Right renal pelvis (tissue), 4 donors: ENCODE data around the gene DNAH14. TPM values are rescaled to one million over a fixed set of nuclear protein-coding genes. Genes with fewer than 3 reads are reported as not detected.
"Not testable (repeated sequence)": the region's sequence is repeated elsewhere in the genome, so short reads cannot be mapped to it uniquely, and the experiment has no call there.

ENCODE experiments used
- DNase-seq, 4 donors: peaks; one replicate each; pipeline ENCODE4 v3.0.0-alpha.2; 2013; ENCODE audit warnings: low read depth in 4 of 4, low spot score in 3 of 4, missing footprints in 1 of 4
- polyA plus RNA-seq, 4 donors: library from polyadenylated mRNA; unstranded; fragments of 120-200 nt; gene quantifications; one replicate each; pipeline ENCODE4 v1.2.1, GENCODE V29; 2013; ENCODE audit not compliant: insufficient read length in 4 of 4

DNAH14 gene
- polyA plus RNA-seq, 4 donors, result 14.4 to 18.6 (median 15.8) TPM

DNA sequence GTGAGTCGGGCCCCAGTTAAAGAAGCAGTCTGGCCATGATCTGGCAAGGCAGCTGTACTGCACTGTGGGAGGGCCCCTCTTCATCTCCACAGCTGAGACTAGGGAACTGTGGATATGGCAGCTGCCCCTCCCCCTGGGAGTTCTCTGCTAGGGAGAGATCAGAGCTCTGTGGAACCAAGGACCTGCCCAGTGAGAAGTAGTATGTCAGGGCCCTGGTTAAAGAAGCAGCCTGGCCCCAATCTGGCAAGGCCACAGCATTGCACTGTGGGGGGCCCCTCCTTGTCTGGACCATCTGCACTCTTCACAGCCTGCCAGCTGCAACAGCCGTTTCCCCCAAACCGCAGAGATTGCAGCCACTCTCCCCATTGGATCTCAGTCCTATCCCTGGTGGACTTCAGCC is 208.5 kb downstream of the DNAH14 start:
- no peak for DNase-seq

DNA sequence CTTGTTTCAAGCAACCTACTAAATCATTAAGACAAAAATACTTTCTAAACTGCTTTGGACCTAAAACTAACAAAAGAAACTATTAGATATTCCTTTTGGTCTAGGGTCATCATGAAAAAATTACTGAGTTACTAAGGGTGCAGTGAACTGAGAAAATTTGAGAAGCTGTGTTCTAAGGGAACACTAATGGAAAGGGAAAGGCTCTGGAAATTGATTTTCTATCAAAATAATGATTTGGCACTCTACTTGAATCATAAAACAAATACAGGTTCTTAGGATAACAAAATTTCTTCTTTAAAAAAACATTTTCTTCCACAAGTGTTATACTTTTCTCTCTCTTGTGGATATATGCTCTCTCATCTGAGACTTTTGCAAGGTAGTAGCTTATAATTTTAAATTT is 213.5 kb downstream of the DNAH14 start:
- DNase-seq, result no peak

DNA sequence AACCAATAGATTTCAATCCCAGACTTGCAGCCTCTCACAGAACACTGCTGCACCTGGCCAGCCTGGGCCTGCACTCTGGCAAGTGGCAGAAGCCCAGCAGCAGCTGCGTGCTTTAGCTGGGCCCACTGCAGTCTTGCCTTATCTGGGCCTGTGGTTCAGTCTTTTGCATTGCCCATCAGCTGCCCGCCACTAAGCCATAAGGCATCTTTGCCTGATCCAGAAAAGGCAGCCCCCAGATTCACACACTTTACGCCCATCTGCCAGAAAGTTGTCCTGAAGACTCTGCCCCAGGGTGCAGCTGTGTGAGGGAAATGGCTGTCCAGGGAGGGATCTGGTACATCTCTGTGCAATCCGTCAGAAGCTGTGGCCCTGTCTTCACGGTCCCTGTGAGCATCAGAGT is 217.0 kb downstream of the DNAH14 start:
- no peak for DNase-seq

DNA sequence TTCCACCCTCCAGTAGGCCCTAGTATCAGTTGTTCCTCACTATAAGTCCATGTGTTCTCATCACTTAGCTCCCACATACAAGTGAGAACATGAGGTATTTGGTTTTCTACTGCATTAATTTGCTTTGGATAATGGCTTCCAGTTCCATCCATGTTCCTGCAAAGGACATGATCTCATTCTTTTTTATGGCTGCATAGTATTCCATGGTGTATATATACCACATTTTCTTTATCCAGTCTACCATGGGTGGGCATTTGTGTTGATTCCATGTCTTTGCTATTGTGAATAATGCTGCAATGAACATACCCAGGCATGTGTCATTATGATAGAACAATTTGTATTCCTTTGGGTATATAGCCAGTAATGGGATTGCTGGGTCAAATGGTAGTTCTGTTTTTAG is 218.3 kb downstream of the DNAH14 start:
- not testable (repeated sequence) for DNase-seq

- DNase-seq, result no peak
Observed at GRCh38 chr1:225152061-225152460, 222.6 kb downstream of the DNAH14 start.

DNA sequence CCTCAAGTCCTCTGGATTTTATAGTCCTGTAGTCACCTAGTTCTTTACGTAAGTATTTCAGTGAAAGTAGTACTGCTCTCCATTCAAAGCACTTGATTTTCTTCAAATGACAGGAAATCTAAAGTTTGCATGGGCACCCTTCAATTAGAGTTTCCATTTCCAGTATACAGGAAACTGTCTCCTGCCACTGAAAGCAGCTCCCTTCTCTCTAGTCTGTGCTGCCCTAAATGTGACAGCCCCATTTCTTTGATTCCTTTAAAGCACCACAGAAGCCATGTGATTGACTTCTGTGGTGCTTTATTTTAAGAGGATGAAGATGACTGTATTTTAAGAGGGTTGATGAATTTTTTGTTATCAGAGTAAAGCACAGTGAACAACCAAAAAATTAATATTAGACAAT is 226.1 kb downstream of the DNAH14 start:
- DNase-seq, result no peak

- DNase-seq, result no peak
Observed at GRCh38 chr1:225156254-225156653, 226.8 kb downstream of the DNAH14 start.

DNA sequence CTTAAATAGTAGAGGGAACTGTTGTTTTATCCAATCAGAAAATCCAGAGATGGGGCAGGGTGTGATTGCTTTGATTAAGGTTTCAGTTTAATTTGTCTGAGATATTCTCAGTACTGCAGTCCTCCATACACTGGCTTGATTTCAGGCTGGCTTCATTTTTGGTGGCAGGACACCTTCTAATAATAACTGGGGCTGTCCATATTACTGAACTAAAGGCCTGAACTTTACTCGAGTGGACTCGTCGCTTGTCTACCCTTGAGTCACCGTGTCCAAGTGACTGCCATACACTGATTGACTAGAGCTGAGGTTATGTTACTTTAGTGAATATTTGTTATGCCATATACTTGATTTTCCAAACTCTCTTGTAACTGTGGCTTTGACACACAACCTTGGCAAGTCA is 228.8 kb downstream of the DNAH14 start:
- DNase-seq, result no peak

- DNase-seq, result no peak
Observed at GRCh38 chr1:225159793-225160192, 230.3 kb downstream of the DNAH14 start.

- not testable (repeated sequence) for DNase-seq
Observed at GRCh38 chr1:225177409-225177808, 247.9 kb downstream of the DNAH14 start.

DNA sequence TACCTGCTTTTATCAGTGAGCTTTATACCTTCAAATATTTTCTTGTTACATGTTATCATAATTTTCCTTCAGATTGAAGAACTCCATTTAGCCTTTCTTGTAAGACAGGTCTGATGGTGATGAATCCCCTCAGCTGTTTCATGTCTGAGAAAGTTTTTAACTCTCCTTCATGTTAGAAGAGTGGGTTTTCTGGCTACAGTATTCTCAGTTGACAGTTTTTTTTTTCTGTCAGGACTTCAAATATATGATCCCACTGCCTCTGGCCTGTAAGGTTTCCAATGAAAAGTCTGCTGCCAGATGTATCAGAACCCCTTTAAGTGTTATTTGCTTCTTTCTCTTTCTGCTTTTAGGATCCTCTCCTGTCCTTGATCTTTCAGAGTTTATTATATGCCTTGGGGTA is 250.2 kb downstream of the DNAH14 start:
- DNase-seq, result no peak

- no peak for DNase-seq
Observed at GRCh38 chr1:225182716-225183115, 253.2 kb downstream of the DNAH14 start.

DNA sequence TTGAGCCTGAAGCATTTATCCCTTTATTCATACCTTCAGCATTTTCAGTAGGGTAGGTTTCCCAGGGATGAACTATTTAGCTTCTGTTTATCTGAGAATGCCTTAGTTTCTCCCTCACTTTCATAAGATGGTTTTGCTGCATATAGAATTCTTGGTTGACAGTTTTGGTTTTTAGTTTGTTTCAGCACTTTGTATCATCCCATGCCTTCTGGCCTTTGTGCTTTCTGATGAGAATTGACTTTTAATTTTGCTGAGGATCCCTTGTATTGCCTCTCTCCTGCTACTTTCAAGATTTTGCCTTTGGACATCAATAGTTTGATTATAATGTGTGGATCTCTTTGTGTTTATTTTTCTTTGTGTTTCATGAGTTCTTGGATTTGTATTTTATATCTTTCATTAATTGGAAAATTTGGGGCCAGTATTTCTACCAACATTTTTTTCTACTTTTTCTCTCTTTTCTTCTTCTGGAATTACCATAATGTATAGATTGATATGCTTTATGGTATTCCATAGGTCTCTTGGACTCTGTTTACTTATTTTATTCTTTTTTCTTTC is 261.8 kb downstream of the DNAH14 start:
- DNase-seq, result no peak

DNA sequence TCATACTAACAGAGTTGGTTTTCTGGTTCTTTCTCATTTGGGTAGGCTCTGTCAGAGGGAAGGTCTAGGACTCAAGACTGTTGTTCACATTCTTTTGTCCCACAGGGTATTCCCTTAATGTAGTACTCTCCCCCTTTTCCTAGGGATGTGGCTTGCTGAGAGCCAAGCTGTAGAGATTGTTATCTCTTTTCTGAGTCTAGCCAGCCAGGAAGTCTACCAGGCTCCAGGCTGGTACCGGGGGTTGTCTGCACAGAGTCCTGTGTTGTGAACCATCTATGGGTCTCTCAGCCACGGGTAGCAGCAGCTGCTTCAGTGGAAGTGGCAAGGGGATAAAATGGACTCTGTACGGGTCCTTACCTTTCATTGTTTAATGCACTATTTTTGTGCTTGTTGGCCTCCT is 272.0 kb downstream of the DNAH14 start:
- DNase-seq, result no peak

GRCh38 chr1:225207791-225208190 is 278.3 kb downstream of the DNAH14 start:
- no peak for DNase-seq

- DNase-seq, result no peak
Observed at GRCh38 chr1:225209153-225209552, 279.7 kb downstream of the DNAH14 start.

- not testable (repeated sequence) for DNase-seq
Observed at GRCh38 chr1:225210180-225210579, 280.7 kb downstream of the DNAH14 start.

DNA sequence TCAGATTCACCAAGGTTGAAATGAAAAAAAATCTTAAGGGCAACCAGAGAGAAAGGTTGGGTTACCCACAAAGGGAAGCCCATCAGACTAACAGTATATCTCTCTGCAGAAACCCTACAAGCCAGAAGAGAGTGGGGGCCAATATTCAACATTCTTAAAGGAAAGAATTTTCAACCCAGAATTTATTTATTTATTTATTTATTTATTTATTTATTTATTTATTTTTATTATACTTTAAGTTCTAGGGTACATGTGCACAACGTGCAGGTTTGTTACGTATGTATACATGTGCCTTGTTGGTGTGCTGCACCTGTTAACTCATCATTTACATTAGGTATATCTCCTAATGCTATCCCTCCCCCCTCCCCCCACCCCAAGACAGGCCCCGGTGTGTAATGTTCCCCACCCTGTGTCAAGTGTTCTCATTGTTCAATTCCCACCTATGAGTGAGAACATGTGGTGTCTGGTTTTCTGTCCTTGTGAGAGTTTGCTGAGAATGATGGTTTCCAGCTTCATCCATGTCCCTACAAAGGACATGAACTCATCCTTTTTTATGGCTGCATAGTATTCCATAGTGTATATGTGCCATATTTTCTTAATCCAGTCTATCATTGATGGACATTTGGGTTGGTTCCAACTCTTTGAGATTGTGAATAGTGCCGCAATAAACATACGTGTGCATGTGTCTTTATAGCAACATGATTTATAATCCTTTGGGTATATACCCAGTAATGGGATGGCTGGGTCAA is 282.4 kb downstream of the DNAH14 start:
- not testable (repeated sequence) for DNase-seq

GRCh38 chr1:225224287-225224686 is 294.8 kb downstream of the DNAH14 start:
- no peak for DNase-seq

DNA sequence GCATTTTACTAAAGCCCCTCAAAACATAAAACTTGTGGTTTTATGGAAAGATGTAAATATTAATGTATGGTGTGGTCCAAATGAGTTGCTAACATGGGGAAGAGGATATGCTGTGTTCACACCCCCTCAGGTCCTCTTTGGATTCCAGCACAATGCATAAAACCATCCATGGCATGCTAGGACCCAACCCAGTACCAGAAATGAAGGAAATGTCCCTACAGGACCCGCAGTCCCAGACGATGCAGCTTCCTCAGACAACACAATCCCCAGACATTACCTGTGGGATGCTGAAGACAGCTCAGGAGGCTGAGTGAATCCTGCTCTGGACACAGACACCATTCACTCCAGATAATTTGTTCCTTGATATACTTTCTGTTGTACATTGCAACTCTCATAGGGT is 296.2 kb downstream of the DNAH14 start:
- DNase-seq, result no peak

GRCh38 chr1:225228871-225229303 is 299.4 kb downstream of the DNAH14 start:
- DNase-seq, result no peak

- not testable (repeated sequence) for DNase-seq
Observed at GRCh38 chr1:225229429-225229828, 300.0 kb downstream of the DNAH14 start.
